Stomach (tissue), 4 donors: ENCODE results near the gene GOLGA6L2.

Experiments
- CTCF ChIP-seq, 7 experiments: fragments of 450-650 bp in 4 of 7; fragments of 200-600 bp in 3 of 7; sonication (generic) in 3 of 7; IDR thresholded peaks; one replicate each; pipeline ENCODE4 v1.5.1; 2016 to 2019; ENCODE audit warnings: antibody characterized with exemption in 7 of 7, control low read depth in 2 of 7, mild to moderate bottlenecking in 1 of 7
- EP300 ChIP-seq: sonication (generic); formaldehyde crosslinking; IDR thresholded peaks from one replicate; pipeline ENCODE4 v1.6.1; 2017; ENCODE audit warnings: antibody characterized with exemption
- POLR2A ChIP-seq, 4 donors: fragments of 450-650 bp; IDR thresholded peaks; one replicate each; pipeline ENCODE4 v1.6.1; 2016; ENCODE audit warnings: antibody characterized with exemption in 4 of 4, control low read depth in 2 of 4, mild to moderate bottlenecking in 1 of 4, moderate library complexity in 1 of 4
- POLR2AphosphoS5 ChIP-seq, 3 donors: sonication (generic); formaldehyde crosslinking; IDR thresholded peaks; one replicate each; pipeline ENCODE4 v1.6.1; 2016; ENCODE audit warnings: antibody characterized with exemption in 3 of 3

DNA sequence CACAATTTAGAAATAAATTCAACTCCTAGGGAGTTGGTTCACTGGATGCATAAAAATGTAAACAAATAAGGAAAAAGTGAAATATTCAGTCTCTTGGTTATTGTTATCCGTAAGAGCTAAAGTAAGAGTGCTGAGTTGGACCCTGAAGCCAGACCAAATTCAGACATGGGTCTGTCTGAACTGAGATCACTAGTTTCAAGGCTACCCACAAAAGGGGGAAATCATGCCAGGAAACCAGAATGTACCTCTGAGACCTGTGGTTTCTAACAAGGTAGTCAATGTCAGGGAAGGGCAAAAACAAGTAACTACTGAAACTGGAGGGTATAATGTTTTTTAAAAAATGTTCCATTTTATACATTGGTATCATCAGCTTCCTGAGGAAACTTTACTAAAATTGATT lies 35.2 kb upstream of the GOLGA6L2 start:
- TF ChIP-seq POLR2AphosphoS5 (IDR thresholded peaks at IDR 0.05) (no peak), CTCF (IDR thresholded peaks at IDR 0.05) (no peak), EP300 (no peak), POLR2A (IDR thresholded peaks at IDR 0.05) (no peak)
